ENCODE data around the gene KIF1A.

KIF1A gene

GRCh38 chr2:240768216-240768615 is 51.8 kb downstream of the KIF1A start:
- in situ Hi-C loops (cut with MboI; ENCODE audit: low sequenced_read_pairs): no loop called here

GRCh38 chr2:240767341-240767740 is 52.7 kb downstream of the KIF1A start:
- in situ Hi-C loops (cut with MboI; ENCODE audit: low sequenced_read_pairs): no loop called here

- in situ Hi-C loops (cut with MboI; ENCODE audit: low sequenced_read_pairs): no loop called here
These were observed 53.9 kb downstream of the KIF1A start for GRCh38 chr2:240766072-240766471.

- in situ Hi-C loops (cut with MboI; ENCODE audit: low sequenced_read_pairs): no loop called here
These were observed 55.0 kb downstream of the KIF1A start for GRCh38 chr2:240765007-240765406.

DNA sequence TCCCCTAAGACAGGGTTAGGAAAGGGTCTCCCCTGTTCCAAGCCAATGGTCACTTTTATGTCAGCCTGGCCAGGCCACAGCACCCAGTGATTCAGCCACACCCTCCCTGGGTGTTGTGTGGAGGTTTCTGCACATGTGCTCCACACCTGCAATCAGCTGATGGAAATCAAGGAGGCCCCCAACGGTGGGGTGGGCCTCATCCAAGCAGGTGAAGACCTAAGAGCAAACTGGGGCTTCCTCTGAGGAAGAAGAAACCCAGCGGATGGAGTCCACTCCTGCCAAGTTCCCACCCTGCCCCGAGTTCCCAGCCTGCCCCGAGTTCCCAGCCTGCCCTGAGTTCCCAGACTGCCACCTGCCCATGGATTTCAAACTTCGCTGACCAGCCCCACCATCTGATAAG is 55.4 kb downstream of the KIF1A start:
- in situ Hi-C loops (cut with MboI; ENCODE audit: low sequenced_read_pairs): no loop called here

DNA sequence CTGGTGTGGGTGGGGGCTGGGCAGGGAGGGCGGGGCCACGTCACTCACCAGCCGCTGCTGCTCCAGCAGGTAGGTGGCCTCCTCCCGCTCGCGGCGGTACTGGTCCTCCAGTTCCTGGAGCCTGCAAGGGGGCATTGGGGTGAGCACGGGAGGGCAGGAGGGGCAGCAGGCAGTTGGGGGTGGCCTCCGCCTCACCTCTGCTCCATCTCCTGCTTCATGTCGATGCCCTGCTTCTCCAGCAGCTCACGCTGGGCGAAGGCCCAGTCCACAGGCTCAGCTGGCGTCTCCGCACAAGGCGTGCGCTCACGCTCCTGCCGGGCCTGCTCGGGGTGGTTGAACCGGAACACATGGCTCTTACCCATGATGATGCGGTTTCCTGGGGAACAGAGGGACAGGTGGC is 57.0 kb downstream of the KIF1A start:
- in situ Hi-C loops (cut with MboI; ENCODE audit: low sequenced_read_pairs): no loop called here

DNA sequence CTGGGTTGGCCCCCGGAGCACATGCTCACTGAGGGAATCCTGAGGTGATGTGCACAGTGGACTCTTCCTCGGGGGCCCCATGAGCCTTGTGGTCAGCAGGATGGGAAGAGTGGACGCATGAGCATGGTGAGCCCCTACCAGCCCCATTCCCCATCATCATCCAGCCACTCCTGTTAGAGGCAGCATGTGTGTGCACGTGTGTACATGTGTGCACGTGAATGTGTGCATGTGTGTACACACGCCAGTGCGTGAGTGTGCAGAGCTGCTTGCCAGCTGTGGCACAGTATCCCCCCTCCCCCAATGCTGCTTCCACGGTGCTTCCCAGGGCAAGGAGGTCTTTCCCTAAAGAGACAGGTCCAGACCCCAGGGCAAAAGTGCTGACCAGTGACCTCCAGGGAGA is 57.8 kb downstream of the KIF1A start:
- in situ Hi-C loops (cut with MboI; ENCODE audit: low sequenced_read_pairs): no loop called here

- in situ Hi-C loops (cut with MboI; ENCODE audit: low sequenced_read_pairs): no loop called here
These were observed 59.3 kb downstream of the KIF1A start for GRCh38 chr2:240760576-240761246.

DNA sequence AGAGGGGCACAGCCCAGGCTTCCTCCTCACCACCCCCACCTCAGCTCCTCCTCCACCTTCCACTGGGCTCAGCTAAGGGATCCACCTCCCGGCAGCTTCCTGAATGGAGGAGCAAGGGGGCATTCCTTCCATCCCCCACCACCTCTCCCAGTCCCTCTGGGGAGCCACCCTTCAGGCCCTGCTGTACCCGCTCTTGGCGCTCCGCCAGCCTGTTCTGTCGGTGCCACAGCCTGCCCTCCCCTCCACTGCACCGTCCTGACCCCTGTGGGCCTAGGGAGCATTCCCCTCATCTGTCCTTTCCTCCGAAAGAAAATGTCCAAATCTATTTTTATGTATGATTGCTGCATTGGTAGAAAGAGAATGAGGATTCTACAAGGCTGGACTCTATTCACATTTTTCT is 59.9 kb downstream of the KIF1A start:
- in situ Hi-C loops (cut with MboI; ENCODE audit: low sequenced_read_pairs): no loop called here

DNA sequence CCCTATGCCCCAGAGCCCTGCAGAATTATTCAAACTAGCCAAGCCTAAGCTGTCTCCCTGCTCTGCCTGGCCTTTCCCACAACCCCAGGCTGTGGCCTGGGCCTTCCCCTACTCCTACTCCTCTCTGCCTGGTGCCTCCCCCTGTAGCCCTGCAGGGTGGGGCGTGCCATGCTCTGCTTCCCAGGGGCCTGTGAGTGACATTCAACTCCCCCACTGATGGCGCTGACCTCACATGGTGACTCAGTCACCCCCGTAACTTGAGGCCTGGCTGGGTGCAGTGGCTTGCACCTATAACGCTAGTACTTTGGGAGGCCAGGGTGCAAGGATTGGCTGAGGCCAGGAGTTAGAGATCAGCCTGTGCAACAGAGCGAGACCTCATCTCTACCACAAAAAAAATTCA is 60.6 kb downstream of the KIF1A start:
- in situ Hi-C loops (cut with MboI; ENCODE audit: low sequenced_read_pairs): no loop called here

DNA sequence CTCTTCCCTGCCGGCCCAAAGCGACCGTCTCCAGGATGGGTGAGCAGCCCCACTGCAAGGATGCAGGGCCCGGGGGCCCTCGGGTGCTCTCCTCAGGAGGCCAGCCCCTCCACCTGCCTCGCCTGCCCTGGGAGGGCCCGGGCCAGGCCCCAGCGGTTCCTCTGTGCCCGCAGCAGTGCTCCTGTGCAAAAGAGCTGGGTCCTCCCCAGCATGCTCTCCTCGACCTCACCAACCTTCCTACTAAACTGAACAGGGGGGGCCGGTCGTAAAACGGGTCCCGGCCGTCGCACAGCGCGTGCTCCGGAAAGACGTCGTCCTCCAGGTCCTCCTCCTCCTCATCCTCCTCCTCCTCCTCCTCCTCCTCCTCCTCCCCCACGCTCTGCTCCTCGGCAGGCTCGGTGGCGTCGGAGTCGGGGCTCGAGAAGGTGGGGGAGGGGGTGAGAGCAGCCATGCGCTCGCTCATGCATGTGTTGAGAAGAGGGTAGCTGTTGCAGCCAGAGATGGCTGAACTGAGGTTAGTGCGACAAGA is 62.9 kb downstream of the KIF1A start:
- in situ Hi-C loops (cut with MboI; ENCODE audit: low sequenced_read_pairs): no loop called here

DNA sequence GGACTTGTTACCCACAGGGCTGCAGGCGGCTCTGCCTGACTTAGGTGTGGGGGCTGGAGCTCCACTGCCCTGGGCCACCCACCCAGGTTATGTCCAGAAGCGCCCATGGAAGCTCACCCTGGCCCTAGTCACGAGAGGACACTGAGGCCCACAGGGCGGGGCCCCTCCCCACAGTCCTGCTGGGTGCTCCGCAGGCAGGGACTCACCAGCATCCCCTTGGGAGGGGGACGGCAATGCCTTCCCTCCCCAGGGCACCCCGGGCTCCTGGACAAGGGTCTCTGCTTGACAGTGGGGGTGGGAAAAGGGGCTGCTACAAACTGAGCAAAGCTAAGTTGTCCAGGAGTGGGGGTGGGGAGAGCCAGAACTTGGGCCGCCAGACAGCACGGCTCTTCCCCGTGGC is 67.8 kb downstream of the KIF1A start:
- in situ Hi-C loops (cut with MboI; ENCODE audit: low sequenced_read_pairs): no loop called here

DNA sequence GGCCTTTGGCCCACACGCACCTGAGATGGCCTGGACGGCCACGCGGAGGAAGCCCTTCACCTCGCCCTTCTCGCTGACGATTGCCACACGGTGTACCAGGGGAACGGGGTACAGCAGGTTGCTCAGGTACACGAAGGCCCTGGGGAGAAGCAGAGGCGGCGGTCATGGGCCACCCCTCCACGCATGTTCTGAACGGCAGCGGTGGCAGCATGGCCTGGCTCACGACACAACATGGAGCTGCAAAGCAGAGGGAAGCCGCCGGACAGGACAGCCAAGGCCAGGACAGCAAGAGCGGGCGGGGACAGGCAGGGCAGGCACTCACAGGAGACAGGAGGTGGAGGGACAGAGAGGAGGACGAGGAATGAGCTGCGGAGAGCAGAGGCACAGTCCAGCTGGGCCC is 69.6 kb downstream of the KIF1A start:
- in situ Hi-C loops (cut with MboI; ENCODE audit: low sequenced_read_pairs): no loop called here

- in situ Hi-C loops (cut with MboI; ENCODE audit: low sequenced_read_pairs): no loop called here
These were observed 70.5 kb downstream of the KIF1A start for GRCh38 chr2:240749516-240749915.

- in situ Hi-C loops (cut with MboI; ENCODE audit: low sequenced_read_pairs): no loop called here
These were observed 72.8 kb downstream of the KIF1A start for GRCh38 chr2:240747256-240747655.

DNA sequence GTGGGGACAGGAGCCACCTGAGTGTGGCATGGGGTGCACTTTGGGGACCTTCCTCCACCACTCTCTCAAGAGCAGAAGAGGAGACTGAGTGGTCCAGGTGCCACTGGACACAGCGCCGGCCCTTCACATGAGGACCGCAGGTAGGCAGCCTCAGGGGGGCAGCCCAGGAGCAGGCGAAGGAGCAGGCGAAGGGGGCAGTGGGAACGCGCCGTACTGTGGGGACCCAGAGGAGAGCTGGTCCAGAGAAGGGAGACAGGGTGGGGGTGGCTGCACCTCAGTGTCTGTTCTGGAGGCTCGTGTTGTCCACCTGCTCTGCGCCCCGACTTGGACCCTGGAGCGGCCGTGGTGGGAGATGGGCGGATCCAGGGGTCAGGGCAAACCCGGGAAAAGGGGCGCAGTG is 73.3 kb downstream of the KIF1A start:
- in situ Hi-C loops (cut with MboI; ENCODE audit: low sequenced_read_pairs): no loop called here

DNA sequence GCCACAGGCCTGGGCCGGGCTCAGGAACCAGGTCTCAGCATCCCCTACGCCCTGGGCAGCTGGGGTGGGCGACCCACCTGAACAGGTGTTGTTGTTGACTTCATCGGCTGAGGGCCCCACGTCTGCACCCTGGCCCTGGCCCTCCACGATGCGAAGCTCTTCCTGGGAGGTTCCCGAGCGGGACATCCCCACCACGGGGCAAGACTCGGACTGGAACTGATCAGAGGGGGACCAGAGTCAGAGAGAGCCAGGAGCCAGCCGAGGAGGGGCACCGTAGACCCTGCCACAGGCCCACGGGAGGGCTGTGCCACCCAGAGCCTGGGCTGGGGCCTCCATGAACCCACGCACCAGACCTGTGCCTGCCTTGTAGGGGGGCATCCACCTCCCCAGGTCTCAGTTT is 74.1 kb downstream of the KIF1A start:
- in situ Hi-C loops (cut with MboI; ENCODE audit: low sequenced_read_pairs): no loop called here

DNA sequence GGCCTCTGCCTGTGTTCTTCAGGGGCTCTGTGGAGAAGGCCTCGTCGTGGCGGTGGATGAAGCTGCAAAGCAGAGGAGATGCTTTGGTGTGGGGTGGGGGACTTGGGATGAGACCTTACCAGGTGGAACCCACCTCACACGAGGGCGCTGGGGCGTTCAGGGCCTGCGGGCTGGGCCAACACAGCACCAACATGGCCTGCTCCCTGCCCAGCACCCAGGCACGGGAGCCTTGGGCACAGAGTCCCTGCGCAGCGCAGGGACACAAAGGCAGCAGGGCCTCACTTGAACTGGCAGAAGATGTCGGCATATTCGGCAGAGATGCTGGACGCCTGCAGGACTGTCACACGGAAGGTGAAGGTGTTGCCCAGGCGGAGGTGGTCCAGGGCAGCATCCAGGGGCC is 74.6 kb downstream of the KIF1A start:
- in situ Hi-C loops (cut with MboI; ENCODE audit: low sequenced_read_pairs): no loop called here

GRCh38 chr2:240742602-240743095 is 77.4 kb downstream of the KIF1A start:
- in situ Hi-C loops (cut with MboI; ENCODE audit: low sequenced_read_pairs): no loop called here

- in situ Hi-C loops (cut with MboI; ENCODE audit: low sequenced_read_pairs): no loop called here
These were observed 78.9 kb downstream of the KIF1A start for GRCh38 chr2:240741091-240741490.

DNA sequence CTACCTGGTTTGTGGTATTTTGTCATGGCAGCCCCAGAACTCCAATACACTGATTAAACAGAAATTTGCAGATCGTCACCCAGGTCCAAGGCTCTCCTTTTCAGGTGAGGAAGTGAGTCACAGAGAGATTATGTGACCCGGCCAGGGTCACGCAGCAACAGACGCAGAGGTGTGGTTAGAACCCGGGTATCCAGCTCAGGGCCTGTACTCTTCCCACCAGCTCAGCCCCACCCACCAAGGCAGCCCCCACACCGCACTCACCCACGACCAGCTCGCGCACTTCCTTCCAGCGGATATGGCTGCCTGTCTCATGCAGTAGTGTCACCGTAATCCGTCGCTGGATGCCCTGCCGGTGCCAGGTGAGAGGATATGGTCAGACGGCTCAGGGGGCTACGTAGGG is 80.2 kb downstream of the KIF1A start:
- in situ Hi-C loops (cut with MboI; ENCODE audit: low sequenced_read_pairs): no loop called here

- in situ Hi-C loops (cut with MboI; ENCODE audit: low sequenced_read_pairs): no loop called here
These were observed 82.1 kb downstream of the KIF1A start for GRCh38 chr2:240737958-240738357.

GRCh38 chr2:240737512-240737911 is 82.5 kb downstream of the KIF1A start:
- in situ Hi-C loops (cut with MboI; ENCODE audit: low sequenced_read_pairs): no loop called here

Measured in hTERT RPE-1 (cell line).